ENCODE measurements around the gene ZNF277. TPM values are rescaled to one million over a fixed set of nuclear protein-coding genes. Genes with fewer than 3 reads are reported as not detected.

ZNF277 gene
- total RNA-seq, 2 donors from 2014 or later: 20.3 to 20.4 TPM

DNA sequence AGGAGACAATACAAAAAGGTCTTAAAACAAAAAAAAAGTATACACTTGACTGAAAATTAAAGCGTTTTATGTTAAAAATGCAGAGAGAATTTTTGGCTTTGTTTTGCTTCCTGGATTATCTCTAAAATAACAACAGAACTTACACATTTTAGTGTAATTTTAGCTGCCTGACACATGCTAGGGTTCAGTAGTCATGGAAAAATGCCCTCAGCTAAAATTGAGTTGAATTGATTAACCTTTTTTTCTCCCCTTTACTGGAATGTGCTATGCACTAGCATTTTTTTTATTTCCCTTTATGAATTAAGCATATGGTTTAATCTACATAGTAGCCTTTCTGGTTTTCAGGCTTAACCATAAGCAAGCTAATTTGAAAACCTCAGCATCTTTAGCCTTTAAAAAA is 89.9 kb downstream of the ZNF277 start:
- WGBS, 2 experiments (ENCODE audit: insufficient coverage in 1 of 2, insufficient read length in 1 of 2): 91 to 100% methylated on average over 1 of the region's 1 CpG
- Histone ChIP-seq H3K9me3 (ENCODE audit: control insufficient read depth, low read length) (no peaks in the 10 kb centered on the region), H3K27ac (ENCODE audit: low read depth, low read length) (no peak overlapping the region), H3K36me3 (ENCODE audit: control insufficient read depth, insufficient read depth, low read length) (peaks cover 11% of the 10 kb centered on the region), H3K27me3 (ENCODE audit: control insufficient read depth, insufficient read depth, low read length, poor library complexity, severe bottlenecking) (no peaks in the 10 kb centered on the region), H3K9ac (ENCODE audit: extremely low read depth, low read length, poor library complexity, severe bottlenecking) (no peak overlapping the region), H3K4me3 (ENCODE audit: low read length) (no peak overlapping the region), H3K4me1 (ENCODE audit: control insufficient read depth, insufficient read depth, low read length) (no peaks in the 10 kb centered on the region)
- Mint-ChIP-seq H3K36me3 (ENCODE audit: low read depth) (peaks cover 3% of the 10 kb centered on the region), H3K27me3 (ENCODE audit: insufficient read depth) (no peaks in the 10 kb centered on the region), H3K4me1 (peaks cover 3% of the 10 kb centered on the region), H3K4me3 (no peak overlapping the region), H3K27ac (no peak overlapping the region), H3K9me3 (no peaks in the 10 kb centered on the region)
- no peak for DNase-seq
- TF ChIP-seq, protein P1, sequence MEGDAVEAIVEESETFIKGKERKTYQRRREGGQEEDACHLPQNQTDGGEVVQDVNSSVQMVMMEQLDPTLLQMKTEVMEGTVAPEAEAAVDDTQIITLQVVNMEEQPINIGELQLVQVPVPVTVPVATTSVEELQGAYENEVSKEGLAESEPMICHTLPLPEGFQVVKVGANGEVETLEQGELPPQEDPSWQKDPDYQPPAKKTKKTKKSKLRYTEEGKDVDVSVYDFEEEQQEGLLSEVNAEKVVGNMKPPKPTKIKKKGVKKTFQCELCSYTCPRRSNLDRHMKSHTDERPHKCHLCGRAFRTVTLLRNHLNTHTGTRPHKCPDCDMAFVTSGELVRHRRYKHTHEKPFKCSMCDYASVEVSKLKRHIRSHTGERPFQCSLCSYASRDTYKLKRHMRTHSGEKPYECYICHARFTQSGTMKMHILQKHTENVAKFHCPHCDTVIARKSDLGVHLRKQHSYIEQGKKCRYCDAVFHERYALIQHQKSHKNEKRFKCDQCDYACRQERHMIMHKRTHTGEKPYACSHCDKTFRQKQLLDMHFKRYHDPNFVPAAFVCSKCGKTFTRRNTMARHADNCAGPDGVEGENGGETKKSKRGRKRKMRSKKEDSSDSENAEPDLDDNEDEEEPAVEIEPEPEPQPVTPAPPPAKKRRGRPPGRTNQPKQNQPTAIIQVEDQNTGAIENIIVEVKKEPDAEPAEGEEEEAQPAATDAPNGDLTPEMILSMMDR (conservative IDR thresholded peaks at IDR 0.05): no peak

DNA sequence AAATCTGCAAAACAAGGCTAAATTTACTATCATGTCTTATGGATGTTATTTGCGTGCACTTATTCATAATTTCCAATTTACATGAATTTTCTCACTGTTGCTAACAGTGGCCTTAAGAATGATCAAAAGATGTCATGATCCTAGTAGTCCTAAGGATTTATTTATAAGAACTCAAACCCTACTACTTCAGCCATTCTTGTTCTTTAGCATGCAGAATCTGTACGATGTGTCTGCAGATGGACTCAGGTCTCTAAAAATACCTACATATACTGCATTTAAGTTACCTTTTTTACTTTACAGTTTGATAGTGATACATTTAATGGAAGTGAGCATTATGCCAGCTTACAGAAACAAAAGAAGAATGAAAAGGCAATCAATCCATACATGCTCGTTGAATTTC is 91.2 kb downstream of the ZNF277 start:
- H3K9ac ChIP-seq (ENCODE audit: extremely low read depth, low read length, poor library complexity, severe bottlenecking): no peak overlapping the region
- Mint-ChIP-seq H3K9me3 (no peaks in the 10 kb centered on the region), H3K27me3 (ENCODE audit: insufficient read depth) (no peaks in the 10 kb centered on the region), H3K27ac (no peak overlapping the region), H3K4me3 (no peak overlapping the region), H3K36me3 (ENCODE audit: low read depth) (peaks cover 3% of the 10 kb centered on the region), H3K4me1 (peaks cover 6% of the 10 kb centered on the region)
- DNase-seq: no peak
- TF ChIP-seq, protein P1 (conservative IDR thresholded peaks at IDR 0.05): no peak
- H3K9me3 ChIP-seq (ENCODE audit: control insufficient read depth, low read length): no peaks in the 10 kb centered on the region
- H3K36me3 ChIP-seq (ENCODE audit: control insufficient read depth, insufficient read depth, low read length): peaks cover 11% of the 10 kb centered on the region
- H3K27me3 ChIP-seq (ENCODE audit: control insufficient read depth, insufficient read depth, low read length, poor library complexity, severe bottlenecking): no peaks in the 10 kb centered on the region
- no peak overlapping the region for H3K27ac ChIP-seq (ENCODE audit: low read depth, low read length)
- H3K4me3 ChIP-seq (ENCODE audit: low read length): no peak overlapping the region
- H3K4me1 ChIP-seq (ENCODE audit: control insufficient read depth, insufficient read depth, low read length): no peaks in the 10 kb centered on the region
- WGBS, 2 experiments (ENCODE audit: insufficient coverage in 1 of 2, insufficient read length in 1 of 2): 96% methylated on average over 2 of the region's 3 CpGs; no CpG with 5 or more reads in 1 of the 2 experiments

DNA sequence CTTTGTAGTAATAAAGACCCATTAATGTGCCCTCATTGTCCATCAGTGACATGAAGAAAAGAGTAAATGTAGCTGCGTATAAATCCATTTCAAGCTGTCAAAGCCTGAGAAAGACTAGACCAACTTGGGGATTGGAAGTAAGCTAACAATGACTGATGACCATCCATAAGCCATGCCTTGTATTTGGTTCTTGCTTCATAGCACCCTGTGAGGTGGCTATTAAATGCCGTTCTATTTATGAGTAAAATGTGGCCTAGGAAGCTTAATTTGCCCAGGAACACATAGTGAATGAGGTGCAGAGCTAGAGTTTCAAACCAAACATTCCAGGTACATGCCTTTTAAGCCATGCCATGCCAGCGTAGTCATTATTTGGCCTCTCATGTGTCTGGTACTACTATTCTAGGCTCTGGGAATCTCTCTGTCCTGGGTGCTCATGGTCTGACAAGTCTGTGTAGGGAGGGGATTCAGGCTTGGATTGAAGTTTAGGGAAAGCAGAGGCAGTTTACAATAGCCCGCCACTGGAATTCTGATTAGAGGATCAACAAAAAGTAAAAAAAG is 92.1 kb downstream of the ZNF277 start:
- no peaks in the 10 kb centered on the region for H3K9me3 Mint-ChIP-seq
- Histone ChIP-seq H3K4me3 (ENCODE audit: low read length) (no peak overlapping the region), H3K9me3 (ENCODE audit: control insufficient read depth, low read length) (no peaks in the 10 kb centered on the region), H3K27me3 (ENCODE audit: control insufficient read depth, insufficient read depth, low read length, poor library complexity, severe bottlenecking) (no peaks in the 10 kb centered on the region), H3K9ac (ENCODE audit: extremely low read depth, low read length, poor library complexity, severe bottlenecking) (no peak overlapping the region), H3K27ac (ENCODE audit: low read depth, low read length) (no peak overlapping the region), H3K4me1 (ENCODE audit: control insufficient read depth, insufficient read depth, low read length) (no peaks in the 10 kb centered on the region), H3K36me3 (ENCODE audit: control insufficient read depth, insufficient read depth, low read length) (peaks cover 11% of the 10 kb centered on the region)
- TF ChIP-seq, protein P1 (conservative IDR thresholded peaks at IDR 0.05): no peak
- 91 to 100% methylated on average over 3 to 4 of the region's 4 CpGs for WGBS, 2 experiments (ENCODE audit: insufficient coverage in 1 of 2, insufficient read length in 1 of 2)
- H3K27me3 Mint-ChIP-seq (ENCODE audit: insufficient read depth): no peaks in the 10 kb centered on the region
- no peak overlapping the region for H3K27ac Mint-ChIP-seq
- peaks cover 3% of the 10 kb centered on the region for H3K36me3 Mint-ChIP-seq (ENCODE audit: low read depth)
- H3K4me3 Mint-ChIP-seq: no peak overlapping the region
- H3K4me1 Mint-ChIP-seq: peaks cover 11% of the 10 kb centered on the region
- DNase-seq: no peak

All from endodermal cell (in vitro differentiated cells).